IPS-NIHi7 (cell line): Measurements from ENCODE around the gene MACROD2.

Experiments
- DNase-seq: peaks from one replicate; pipeline ENCODE4 v3.0.0; 2012; ENCODE audit warnings: mixed read lengths; ENCODE audit errors: extremely low spot score

Gene MACROD2

DNA sequence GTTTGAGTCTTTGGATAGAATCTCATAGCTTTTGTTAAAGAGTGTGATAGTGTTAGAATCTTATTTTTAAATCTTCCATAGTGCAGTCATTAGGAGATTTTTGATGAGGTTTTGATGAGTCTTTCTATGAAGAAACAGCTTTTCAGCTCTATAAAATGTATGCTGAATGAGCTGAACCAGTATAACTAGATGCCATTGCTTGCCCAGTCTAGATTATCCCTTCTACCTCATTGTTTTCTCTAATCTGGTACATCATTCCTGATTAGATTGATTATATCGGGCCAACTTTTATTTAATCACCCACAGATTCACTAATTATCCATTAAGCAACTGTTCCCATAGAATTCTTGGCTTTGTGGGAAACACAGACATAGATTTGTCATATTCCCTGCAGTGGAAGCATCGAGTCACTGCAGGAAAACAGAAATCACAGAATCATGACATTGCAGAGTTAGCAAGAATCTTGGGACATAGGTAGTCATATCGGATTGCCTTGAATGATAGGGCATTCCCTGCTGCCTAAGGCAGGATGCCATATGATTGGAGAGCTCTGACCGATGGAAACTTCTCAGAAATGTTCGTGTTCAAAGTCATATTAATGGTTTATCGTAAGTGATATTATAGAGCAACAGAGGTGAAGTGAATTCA lies 1224.8 kb downstream of the MACROD2 start:
- no peak for DNase-seq

- no peak for DNase-seq
Observed at GRCh38 chr20:15220778-15221565, 1225.7 kb downstream of the MACROD2 start.

GRCh38 chr20:15222502-15223330 lies 1227.4 kb downstream of the MACROD2 start:
- no peak for DNase-seq

GRCh38 chr20:15224199-15224598 lies 1228.9 kb downstream of the MACROD2 start:
- DNase-seq, result no peak

DNA sequence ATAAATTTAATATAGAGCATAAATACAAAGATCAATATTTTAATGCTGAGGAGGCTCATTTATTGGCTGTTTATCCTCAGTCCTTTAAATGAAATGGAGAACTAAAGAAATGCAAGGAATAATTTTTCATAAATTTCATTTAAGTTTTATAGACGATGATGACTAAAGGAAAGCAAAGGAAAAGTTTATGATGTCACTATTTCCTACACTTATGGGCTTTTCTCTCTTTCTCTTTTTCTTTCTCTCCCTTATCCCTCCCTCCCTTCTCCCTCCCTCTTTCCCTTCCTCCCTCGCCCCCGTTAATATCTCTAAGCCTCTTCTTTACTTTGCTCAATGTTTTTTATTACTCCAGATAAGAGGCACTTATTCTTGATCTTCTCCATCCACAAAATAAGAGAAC lies 1231.8 kb downstream of the MACROD2 start:
- DNase-seq, result no peak

DNA sequence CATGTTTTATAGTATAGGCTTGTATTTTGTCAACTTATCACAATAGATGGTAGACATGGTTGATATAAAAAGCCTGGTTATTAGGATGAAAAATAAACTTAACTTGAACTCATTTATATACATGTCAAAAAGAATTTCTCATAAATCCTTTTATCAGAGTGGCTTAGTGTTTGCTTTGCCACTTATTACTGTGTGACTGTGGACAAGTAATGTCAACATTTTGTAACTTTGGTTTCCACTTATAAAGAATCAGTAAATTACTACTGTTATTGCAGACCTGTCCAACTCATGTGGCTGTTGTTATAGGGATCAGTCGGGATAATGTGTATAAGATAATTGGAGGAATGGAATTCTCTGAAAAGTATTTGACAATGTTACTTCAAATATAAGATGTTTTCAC lies 1236.9 kb downstream of the MACROD2 start:
- no peak for DNase-seq

DNA sequence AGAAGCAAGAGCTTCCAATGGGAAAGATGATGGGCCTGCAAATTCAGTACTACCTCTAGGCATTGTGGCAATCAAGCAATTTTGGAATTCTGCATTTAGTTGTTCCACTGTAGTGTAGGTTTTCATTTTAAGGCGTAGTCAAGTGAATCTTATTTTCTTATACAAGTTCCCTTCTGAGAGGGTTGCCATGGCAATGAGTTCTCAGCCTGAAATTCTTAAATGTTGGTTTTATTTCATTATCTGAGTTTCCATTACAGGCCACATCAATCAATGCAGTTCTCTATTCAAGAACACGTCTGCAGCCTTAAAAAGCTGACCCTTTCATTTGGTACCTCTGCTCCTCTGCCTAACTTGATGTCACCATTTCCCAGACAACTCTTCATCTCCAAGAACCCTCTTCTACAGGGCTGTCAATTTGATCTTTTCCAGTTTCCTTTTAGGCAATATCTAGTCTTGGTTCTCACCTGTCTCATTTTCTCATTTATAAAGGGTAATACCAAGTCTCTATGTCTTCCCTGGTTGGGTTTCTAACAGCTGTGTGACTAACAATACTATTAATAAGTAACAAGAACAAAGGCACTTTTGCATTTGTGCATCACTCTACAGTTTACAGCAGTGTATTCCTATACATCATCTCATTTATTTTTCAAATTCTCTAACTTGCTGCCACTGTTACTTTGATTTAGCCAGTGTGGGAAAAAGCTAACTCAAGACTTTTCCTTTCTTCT lies 1240.3 kb downstream of the MACROD2 start:
- DNase-seq, result no peak

DNA sequence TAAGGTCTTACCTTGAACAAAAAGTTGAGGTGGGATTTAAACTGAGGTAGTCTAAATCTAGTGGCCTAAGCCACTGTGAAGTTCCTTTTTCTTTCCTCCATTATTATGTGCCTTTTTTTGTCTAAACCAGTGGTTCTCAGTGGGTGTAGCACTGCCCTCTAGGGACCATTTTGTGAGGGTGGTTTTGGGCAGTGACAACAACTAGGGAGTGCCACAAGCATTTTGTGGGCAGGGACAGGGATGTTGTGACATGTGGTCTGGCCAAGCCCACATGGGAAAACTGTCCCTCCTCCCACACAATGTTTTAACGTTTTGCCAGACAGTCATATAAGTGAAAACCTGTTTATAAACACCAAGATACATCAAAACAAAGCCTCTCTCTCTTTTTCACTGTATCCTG lies 1241.5 kb downstream of the MACROD2 start:
- DNase-seq, result peak; percentile 66

DNA sequence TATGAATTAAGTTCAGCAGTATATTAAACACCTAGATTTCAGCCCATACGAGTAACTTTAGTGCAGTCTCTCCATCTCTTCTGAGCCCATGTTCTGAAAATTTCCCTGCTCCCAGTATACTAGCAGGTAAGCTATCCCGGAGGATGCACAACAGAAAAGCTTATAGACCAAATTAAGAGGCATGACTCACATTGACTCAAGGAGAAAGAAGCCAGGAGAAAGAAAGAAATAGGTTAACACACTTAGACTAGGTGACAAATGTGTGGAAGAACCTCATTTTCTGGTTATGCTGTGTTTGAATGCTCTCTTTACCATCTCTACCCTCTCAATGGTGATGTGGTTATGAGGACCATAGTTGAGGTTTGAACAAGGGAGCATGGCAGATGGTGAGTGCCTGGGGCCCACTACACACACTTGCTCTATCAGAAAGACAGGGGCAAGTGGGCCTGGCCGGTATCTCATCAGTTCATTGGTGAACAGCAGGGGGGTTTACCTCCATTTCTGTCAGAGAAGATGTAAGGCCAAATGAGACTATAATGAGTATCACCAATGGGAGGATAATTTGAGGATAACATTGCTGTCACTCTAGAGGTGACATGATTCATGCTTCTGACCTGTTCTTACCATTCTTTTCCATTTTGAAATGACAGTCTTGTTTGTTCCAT lies 1244.4 kb downstream of the MACROD2 start:
- no peak for DNase-seq

- no peak for DNase-seq
Observed at GRCh38 chr20:15240801-15241200, 1245.5 kb downstream of the MACROD2 start.

DNA sequence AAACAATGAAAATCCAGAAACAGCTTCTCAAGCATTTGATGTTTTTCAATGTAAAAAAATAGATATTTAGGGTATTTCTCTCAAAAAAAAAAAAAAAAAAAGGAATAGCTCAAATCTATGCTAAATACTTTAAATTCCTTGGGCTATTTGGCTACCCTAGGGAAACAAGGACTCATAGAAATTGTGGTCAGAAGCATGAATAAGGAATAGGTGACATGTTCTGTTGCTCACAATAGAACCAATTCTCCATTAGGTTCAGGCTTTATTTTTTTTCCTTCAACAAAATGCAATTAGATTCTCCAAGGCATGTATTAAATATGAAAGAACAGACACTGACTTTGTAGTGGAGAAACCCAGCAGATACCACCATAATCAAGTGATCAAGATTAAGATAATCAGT lies 1246.4 kb downstream of the MACROD2 start:
- DNase-seq, result no peak

- no peak for DNase-seq
Observed at GRCh38 chr20:15242773-15243172, 1247.5 kb downstream of the MACROD2 start.

DNA sequence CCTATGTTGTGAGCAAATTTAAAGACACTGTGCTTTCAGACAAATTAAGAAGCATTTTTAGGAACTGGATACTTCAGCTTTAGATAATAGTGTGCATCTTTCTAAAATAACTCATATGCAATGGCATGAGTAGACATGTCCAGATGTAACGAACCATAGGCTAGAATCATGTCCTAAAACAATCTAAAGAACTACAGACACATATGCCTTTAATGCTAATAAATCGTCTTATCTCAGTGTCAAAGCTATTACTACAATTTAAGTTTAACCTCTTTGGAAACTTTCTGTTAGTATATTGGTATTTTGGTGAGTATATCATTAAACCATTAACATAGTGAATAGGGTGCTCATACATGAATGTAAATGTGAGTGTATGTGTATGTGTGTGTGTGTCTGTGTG lies 1250.6 kb downstream of the MACROD2 start:
- no peak for DNase-seq

GRCh38 chr20:15248618-15249395 lies 1253.5 kb downstream of the MACROD2 start:
- DNase-seq, result no peak

GRCh38 chr20:15251171-15251570 lies 1255.9 kb downstream of the MACROD2 start:
- DNase-seq, result no peak

GRCh38 chr20:15252304-15252703 lies 1257.0 kb downstream of the MACROD2 start:
- no peak for DNase-seq

DNA sequence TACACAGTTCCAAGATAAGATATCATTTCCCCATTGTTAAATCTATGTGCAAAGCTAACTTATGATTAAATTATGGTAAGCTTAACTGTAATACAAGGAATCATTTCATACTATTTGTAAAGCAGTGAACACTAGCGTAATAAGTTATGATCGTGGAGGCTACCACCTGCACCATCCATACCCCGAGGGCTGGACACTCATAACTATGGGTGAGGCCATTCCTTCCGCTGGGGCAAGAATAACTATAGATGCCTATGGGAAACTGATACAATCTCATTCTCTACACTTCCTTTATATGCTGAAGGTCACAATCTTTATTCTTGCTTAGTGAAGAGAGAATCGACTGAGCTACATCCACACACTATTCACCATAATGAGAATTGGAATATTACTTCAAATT lies 1258.1 kb downstream of the MACROD2 start:
- DNase-seq, result no peak

DNA sequence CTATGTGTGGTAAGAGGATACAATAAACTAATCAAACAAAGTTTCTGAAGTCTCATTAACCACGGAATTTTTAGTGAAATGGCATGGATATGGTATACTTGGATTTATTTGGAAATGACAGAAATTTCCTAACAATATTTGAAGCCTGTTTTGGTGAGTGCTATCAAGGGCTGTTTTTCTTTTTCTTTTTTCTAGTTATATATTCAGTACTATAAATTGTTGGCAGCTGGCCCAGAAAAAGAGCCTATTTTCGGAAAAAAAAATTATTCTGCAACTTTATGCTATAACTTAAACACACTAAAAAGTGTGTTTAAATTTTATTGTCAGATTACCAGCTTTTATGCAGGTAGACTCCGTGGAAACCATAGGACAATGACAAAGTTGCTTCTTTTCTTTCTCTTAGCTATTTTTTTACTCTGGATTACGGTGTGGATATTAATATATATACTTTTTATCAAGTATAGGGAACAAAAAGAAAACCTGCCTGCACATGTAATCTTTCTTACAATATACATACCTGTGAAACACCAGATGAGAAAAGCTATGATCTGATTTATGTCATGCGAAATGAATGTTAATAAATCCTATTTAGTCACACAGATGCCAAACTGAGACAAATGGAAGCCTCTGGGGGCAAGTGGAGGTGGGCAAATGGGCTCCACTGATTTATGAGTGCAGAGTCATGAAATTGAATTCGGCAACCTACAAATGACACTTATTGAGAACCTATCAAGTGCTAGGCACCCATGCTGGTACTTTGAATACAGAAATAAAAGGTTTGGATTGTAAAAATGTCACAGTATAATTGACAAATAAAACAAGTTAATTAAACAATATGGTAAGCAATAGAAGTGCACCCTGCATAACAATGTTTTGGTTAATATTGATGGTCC lies 1261.6 kb downstream of the MACROD2 start:
- no peak for DNase-seq

DNA sequence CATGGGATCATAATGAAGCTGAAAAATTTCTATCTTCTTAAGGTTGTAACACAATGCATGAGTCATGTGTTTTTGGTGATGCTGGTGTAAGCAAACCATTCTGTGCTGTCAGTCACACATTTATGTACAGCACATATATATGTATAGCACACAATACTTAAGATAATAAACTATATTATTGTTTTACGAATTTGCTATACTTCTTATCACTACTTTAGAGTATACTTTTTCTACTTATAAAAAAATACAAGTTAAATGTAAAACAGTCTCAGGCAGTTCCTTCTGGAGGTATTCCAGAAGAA lies 1262.2 kb downstream of the MACROD2 start:
- no peak for DNase-seq
